Sigmoid colon (tissue), 4 donors: Measurements from ENCODE around the gene HHAT.

Experiments
- CTCF ChIP-seq, 4 experiments: fragments of 450-650 bp in 3 of 4; fragments of 200-600 bp in 1 of 4; IDR thresholded peaks; one replicate each; pipeline ENCODE4 v1.5.1; 2016 to 2019; ENCODE audit warnings: antibody characterized with exemption in 4 of 4, mild to moderate bottlenecking in 3 of 4, moderate library complexity in 2 of 4
- POLR2A ChIP-seq, 2 donors: fragments of 450-650 bp; IDR thresholded peaks; one replicate each; pipeline ENCODE4 v1.6.1; 2016; ENCODE audit warnings: antibody characterized with exemption in 2 of 2, mild to moderate bottlenecking in 2 of 2, moderate library complexity in 2 of 2
- POLR2AphosphoS5 ChIP-seq, 4 donors: sonication (generic); formaldehyde crosslinking; IDR thresholded peaks; one replicate each; pipeline ENCODE4 v1.6.1; 2017; ENCODE audit warnings: antibody characterized with exemption in 4 of 4

- no peak for TF ChIP-seq POLR2AphosphoS5 (IDR thresholded peaks at IDR 0.05)
- TF ChIP-seq CTCF (IDR thresholded peaks at IDR 0.05) = no peak
- no peak for TF ChIP-seq POLR2A (IDR thresholded peaks at IDR 0.05)
Measured at GRCh38 chr1:210477328-210477924, 148.7 kb downstream of the HHAT start.
